ENCODE results near the gene ABCB1.
"Not testable (repeated sequence)": the region's sequence is repeated elsewhere in the genome, so short reads cannot be mapped to it uniquely, and the experiment has no call there.

ABCB1 gene

GRCh38 chr7:87464830-87465533, 135.7 kb downstream of the ABCB1 start:
- DNase-seq, result peak; percentile 53

- DNase-seq, result no peak
Measured at GRCh38 chr7:87463982-87464381, 136.7 kb downstream of the ABCB1 start.

GRCh38 chr7:87460444-87460843, 140.2 kb downstream of the ABCB1 start:
- not testable (repeated sequence) for DNase-seq

GRCh38 chr7:87459941-87460340, 140.7 kb downstream of the ABCB1 start:
- DNase-seq, result no peak

- DNase-seq, result no peak
Measured at GRCh38 chr7:87458148-87458547, 142.5 kb downstream of the ABCB1 start.

- DNase-seq, result no peak
Measured at GRCh38 chr7:87456247-87456646, 144.4 kb downstream of the ABCB1 start.
